GM12874 (cell line): ENCODE results near the gene RCAN2.

Experiments used
- TF ChIP-seq, protein P1 (sequence below): IDR thresholded peaks from 2 replicates; pipeline ENCODE4 v1.5.1; 2011; ENCODE audit warnings: low read depth, mild to moderate bottlenecking, control low read depth, low read length, moderate library complexity; ENCODE audit not compliant: insufficient read depth

RCAN2 gene

DNA sequence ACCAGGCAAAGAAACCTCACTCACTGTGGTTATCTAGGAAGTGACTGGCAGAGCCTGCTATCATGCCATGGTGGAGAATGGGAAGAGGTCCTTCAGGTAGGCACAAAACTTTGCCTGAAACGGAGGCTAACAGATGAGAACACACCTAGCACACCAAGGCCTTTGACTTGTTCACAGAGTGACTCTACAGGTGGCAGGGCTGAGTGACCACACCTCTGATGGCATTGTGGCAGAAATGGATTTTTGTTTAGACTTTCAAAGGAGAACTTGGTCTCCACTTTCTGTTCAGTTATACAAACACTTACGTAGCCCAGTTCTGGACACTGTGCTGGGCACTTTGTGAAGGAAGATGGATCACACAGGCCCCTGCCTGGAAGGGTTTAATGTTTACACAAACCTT, 204.2 kb downstream of the RCAN2 start:
- TF ChIP-seq, protein P1, sequence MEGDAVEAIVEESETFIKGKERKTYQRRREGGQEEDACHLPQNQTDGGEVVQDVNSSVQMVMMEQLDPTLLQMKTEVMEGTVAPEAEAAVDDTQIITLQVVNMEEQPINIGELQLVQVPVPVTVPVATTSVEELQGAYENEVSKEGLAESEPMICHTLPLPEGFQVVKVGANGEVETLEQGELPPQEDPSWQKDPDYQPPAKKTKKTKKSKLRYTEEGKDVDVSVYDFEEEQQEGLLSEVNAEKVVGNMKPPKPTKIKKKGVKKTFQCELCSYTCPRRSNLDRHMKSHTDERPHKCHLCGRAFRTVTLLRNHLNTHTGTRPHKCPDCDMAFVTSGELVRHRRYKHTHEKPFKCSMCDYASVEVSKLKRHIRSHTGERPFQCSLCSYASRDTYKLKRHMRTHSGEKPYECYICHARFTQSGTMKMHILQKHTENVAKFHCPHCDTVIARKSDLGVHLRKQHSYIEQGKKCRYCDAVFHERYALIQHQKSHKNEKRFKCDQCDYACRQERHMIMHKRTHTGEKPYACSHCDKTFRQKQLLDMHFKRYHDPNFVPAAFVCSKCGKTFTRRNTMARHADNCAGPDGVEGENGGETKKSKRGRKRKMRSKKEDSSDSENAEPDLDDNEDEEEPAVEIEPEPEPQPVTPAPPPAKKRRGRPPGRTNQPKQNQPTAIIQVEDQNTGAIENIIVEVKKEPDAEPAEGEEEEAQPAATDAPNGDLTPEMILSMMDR = no peak

DNA sequence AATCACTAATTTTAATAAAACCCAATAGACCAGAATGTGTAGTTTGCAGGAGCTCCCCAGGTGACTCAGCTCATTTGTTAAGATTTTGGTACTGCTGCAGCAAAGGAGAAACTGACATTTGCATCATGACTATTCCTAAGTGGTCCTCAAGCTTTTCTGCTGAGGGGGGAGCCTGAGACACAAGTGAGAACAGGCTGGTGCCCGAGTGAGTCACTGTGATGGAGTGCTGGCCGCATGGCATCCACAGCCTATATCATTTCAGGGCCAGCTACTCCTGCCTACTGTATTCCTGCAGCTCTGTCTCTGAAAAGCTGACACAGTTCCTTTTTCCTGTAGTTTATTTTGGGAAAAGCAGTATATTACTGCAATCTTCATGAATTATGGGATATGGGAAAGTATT, 206.8 kb downstream of the RCAN2 start:
- TF ChIP-seq, protein P1 = no peak

DNA sequence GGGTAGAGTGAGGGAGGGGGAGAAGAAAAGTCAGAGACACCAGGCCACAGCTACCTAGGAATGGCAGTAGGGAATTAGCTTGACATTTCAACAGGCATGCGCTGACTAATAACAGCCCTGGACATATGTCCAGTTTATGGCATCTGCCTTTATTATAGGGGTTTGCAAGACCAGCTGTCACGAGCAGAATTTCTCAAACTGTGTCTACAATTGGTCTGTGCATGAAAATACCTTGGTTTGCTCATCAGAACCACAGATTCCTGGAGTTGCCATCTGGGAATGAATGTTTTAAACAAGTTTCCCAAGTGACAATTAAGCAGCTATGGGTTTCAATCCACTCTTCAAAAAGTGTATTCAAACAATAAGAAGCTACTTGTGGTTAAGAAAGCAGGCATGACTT, 210.1 kb downstream of the RCAN2 start:
- TF ChIP-seq, protein P1 = no peak

DNA sequence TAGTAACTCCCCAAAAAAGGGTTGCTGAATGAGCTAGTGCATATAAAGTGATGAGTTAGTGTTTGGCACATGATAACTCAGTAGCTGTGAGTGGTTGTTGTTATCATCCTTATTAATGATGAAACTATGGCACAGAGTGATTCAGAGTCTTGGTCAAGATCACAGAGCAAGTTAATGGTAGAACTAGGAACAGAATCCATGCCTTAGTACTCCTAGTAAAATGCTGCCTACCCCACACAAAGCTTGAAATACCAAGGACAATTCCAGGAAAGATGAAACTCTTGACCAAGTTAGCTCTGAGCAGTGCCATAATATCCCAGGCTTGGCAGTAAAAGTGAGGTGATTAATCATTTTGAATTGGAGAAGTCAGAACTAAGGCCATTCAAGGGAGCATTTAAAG, 211.4 kb downstream of the RCAN2 start:
- TF ChIP-seq, protein P1 = no peak

DNA sequence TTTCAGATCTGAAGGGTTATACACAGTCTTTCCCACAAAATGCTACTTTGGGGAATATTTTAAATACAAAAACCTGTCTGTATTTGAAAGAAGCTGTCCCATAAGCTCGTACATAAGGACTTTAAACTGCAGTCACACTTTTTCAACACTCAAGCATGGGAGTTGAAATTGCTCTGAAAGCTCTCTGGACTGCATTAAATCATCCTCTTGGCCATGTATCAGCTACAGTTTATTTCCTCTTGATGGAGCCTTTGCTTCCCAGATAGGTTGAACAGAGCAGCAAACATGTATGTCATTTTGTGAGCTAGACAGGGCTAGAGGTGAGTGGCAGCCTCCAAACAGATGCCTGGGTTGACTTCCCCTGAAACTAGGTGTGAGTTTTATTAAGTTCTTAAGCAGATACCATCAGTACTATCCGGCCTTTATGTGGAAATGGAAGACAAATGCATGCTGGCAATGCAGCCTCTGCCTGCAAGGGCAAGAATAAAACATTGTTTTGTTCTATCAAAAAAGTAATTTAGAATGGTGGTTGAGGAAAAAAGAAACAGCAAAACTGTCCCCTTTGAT, 214.6 kb downstream of the RCAN2 start:
- TF ChIP-seq, protein P1 = no peak

DNA sequence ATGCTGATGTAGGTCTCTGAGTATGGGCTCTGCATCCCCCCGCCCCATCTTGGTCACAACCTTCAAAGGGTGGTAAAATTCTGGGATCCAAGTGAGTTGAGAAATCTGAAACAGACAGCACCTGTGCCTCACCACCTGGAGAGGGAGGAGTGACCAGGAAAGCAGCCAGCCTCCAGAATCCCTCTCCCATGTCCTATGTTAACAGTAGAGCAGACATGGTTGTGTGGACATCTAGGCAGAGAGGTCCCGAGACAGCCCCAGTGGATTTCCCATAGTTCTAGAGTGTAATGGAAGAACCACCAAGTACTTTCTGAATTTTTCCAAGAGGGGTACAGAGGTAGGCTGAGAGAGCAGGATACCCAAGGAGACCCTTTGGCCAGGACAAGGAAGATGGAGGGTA, 216.7 kb downstream of the RCAN2 start:
- TF ChIP-seq, protein P1 = no peak

DNA sequence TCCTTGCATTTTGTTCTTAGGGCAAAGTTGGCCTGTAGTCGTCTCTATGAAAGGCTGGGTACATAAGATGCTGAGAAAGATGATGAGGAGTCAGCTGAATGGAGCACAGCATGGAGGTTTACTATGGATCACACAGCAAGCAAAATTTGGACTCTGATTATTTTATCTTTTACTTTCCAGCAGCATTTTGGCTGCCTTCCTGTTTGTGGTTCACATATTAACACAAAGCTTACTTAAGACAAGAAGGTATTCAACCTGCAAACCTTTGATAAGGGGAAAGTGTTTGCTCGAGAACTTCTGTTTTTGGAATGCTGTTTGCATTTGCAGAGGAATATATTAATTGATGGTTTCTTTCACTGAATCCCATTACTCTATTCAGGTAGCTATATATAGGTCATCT, 217.3 kb downstream of the RCAN2 start:
- TF ChIP-seq, protein P1 = no peak

DNA sequence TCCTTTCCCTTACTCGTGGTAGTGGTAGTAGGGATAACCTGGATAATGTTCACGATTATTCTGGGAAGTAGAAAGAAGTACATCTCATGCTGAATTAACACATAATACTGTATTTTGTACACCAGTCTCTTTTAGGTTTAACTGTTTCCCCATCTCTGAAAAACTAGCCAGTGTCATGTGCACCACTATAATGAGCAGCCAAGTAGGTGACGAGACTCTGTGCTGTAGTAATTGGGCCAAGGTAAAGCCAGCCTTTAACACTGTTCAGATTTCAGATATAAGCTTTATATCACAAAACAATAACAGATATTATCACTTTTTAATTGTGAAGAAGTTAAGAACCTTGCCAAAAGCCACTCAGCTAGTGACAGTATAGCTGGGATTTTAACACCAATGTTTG, 219.5 kb downstream of the RCAN2 start:
- TF ChIP-seq, protein P1 = no peak
